ENCODE data around the gene TSPEAR. TPM values are rescaled to one million over a fixed set of nuclear protein-coding genes. Genes with fewer than 3 reads are reported as not detected.

The TSPEAR gene
- total and polyA plus RNA-seq, 9 of the 15 experiments (the other 6 are each of a cell fraction or from before 2014, with no cell fraction given) = not detected

DNA sequence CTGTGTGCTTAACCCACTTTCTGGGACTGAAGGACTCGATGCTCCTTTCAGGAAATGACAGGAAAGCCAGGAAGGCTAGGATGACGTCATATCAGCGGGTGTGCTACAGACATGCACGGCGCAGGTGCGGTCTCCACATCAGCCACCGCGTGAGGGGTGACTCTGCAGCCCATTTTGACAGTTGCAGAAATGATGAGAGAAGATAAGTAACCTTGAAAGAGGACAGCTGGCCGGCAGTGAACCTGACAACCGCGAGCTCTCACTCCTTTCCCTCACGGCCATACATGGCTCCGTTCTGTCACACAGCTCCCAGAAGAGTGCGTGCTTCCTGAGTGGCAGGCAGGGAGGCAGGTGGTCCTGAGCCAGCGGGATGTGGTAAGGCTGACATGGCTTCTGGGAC is 129.3 kb downstream of the TSPEAR start (continued):
- peak; percentile 46 for TF ChIP-seq GATA2 (CRISPR knock-in tag; IDR thresholded peaks at IDR 0.05)
- peak; percentile 32; the same call in 1 of the 2 replicates for TF ChIP-seq ZNF316 (IDR thresholded peaks at IDR 0.05)
- TF ChIP-seq, protein P1, sequence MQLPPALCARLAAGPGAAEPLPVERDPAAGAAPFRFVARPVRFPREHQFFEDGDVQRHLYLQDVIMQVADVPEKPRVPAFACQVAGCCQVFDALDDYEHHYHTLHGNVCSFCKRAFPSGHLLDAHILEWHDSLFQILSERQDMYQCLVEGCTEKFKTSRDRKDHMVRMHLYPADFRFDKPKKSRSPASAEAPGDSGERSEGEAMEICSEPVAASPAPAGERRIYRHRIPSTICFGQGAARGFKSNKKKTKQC (CRISPR knock-in tag; IDR thresholded peaks at IDR 0.05) = no peak
- peak; percentile 43; the same call in 1 of the 2 replicates for TF ChIP-seq SOX6 (IDR thresholded peaks at IDR 0.05)
- no peak for TF ChIP-seq RB1 (IDR thresholded peaks at IDR 0.05; ENCODE audit: low read depth)
- peak; percentile 75 for TF ChIP-seq BHLHE40 (IDR thresholded peaks at IDR 0.05; ENCODE audit: low read length)
- TF ChIP-seq CBX2 (IDR thresholded peaks at IDR 0.05; ENCODE audit: insufficient read depth, low read length, poor library complexity, severe bottlenecking) = no peak
- TF ChIP-seq, protein P2, sequence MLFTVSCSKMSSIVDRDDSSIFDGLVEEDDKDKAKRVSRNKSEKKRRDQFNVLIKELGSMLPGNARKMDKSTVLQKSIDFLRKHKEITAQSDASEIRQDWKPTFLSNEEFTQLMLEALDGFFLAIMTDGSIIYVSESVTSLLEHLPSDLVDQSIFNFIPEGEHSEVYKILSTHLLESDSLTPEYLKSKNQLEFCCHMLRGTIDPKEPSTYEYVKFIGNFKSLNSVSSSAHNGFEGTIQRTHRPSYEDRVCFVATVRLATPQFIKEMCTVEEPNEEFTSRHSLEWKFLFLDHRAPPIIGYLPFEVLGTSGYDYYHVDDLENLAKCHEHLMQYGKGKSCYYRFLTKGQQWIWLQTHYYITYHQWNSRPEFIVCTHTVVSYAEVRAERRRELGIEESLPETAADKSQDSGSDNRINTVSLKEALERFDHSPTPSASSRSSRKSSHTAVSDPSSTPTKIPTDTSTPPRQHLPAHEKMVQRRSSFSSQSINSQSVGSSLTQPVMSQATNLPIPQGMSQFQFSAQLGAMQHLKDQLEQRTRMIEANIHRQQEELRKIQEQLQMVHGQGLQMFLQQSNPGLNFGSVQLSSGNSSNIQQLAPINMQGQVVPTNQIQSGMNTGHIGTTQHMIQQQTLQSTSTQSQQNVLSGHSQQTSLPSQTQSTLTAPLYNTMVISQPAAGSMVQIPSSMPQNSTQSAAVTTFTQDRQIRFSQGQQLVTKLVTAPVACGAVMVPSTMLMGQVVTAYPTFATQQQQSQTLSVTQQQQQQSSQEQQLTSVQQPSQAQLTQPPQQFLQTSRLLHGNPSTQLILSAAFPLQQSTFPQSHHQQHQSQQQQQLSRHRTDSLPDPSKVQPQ (CRISPR knock-in tag; IDR thresholded peaks at IDR 0.05; ENCODE audit: borderline replicate concordance) = no peak
- peak; percentile 61; the same call in 1 of the 2 replicates for TF ChIP-seq CBFA2T3 (IDR thresholded peaks at IDR 0.05)
- no peak for TF ChIP-seq E4F1 (CRISPR knock-in tag; IDR thresholded peaks at IDR 0.05; ENCODE audit: borderline replicate concordance)
- TF ChIP-seq ID3 (CRISPR knock-in tag; IDR thresholded peaks at IDR 0.05) = no peak
- no peak for TF ChIP-seq ID3 (tag; IDR thresholded peaks at IDR 0.05)
- TF ChIP-seq ZC3H4 (CRISPR knock-in tag; IDR thresholded peaks at IDR 0.05; ENCODE audit: borderline replicate concordance) = no peak
- TF ChIP-seq, protein P3, sequence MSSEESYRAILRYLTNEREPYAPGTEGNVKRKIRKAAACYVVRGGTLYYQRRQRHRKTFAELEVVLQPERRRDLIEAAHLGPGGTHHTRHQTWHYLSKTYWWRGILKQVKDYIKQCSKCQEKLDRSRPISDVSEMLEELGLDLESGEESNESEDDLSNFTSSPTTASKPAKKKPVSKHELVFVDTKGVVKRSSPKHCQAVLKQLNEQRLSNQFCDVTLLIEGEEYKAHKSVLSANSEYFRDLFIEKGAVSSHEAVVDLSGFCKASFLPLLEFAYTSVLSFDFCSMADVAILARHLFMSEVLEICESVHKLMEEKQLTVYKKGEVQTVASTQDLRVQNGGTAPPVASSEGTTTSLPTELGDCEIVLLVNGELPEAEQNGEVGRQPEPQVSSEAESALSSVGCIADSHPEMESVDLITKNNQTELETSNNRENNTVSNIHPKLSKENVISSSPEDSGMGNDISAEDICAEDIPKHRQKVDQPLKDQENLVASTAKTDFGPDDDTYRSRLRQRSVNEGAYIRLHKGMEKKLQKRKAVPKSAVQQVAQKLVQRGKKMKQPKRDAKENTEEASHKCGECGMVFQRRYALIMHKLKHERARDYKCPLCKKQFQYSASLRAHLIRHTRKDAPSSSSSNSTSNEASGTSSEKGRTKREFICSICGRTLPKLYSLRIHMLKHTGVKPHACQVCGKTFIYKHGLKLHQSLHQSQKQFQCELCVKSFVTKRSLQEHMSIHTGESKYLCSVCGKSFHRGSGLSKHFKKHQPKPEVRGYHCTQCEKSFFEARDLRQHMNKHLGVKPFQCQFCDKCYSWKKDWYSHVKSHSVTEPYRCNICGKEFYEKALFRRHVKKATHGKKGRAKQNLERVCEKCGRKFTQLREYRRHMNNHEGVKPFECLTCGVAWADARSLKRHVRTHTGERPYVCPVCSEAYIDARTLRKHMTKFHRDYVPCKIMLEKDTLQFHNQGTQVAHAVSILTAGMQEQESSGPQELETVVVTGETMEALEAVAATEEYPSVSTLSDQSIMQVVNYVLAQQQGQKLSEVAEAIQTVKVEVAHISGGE (CRISPR knock-in tag; IDR thresholded peaks at IDR 0.05) = no peak
- peak; percentile 70; the same call in 1 of the 2 replicates for TF ChIP-seq DMBX1 (CRISPR knock-in tag; IDR thresholded peaks at IDR 0.05; ENCODE audit: borderline replicate concordance)
- TF ChIP-seq CREM (IDR thresholded peaks at IDR 0.05; ENCODE audit: low read depth) = peak; percentile 57; the same call in 1 of the 2 replicates
- peak; percentile 56 for TF ChIP-seq GABPA (tag; conservative IDR thresholded peaks at IDR 0.05; ENCODE audit: low read depth)
- peak; percentile 68 for TF ChIP-seq L3MBTL2 (IDR thresholded peaks at IDR 0.05)
- TF ChIP-seq CAMTA2 (CRISPR knock-in tag; conservative IDR thresholded peaks at IDR 0.05) = no peak
- peak; percentile 77; the same call in 1 of the 2 replicates for TF ChIP-seq CTBP1 (IDR thresholded peaks at IDR 0.05; ENCODE audit: borderline replicate concordance)
